PC-9 (cell line): ENCODE results near the gene TJP3. TPM values are rescaled to one million over a fixed set of nuclear protein-coding genes. Genes with fewer than 3 reads are reported as not detected.

Source experiments
- BruUV-seq: library from RNA; stranded (reverse); fragments of 400-500 nt; replicated peaks from 2 replicates; lab custom pipeline; 2021; lab: Mats Ljungman, UMichigan
- CTCF ChIA-PET: fragments of 300-600 bp; sonication (Branson Sonifier 250); formaldehyde crosslinking; loops from one replicate; lab custom pipeline; 2022; ENCODE audit warnings: antibody characterized with exemption; lab: Charles Lee
- POLR2A ChIA-PET: fragments of 300-600 bp; sonication (Branson Sonifier 250); formaldehyde crosslinking; loops from one replicate; lab custom pipeline; 2022; ENCODE audit warnings: antibody characterized with exemption; ENCODE audit not compliant: unreplicated experiment; lab: Charles Lee
- DNase-seq, 2 experiments: peaks; one replicate each; pipeline versions ENCODE4 v3.0.0 to v3.0.0-alpha.2; 2015 to 2022; ENCODE audit warnings: mixed read lengths in 1 of 2
- H2AFZ ChIP-seq: fragments of 200-600 bp; sonication (generic); 2 replicates; pipeline ENCODE4 v1.8.1; 2017; ENCODE audit warnings: antibody characterized with exemption
- H3F3A ChIP-seq: fragments of 200-600 bp; sonication (generic); 2 replicates; pipeline ENCODE4 v1.8.1; 2017; ENCODE audit warnings: antibody characterized with exemption, mild to moderate bottlenecking, low read depth; ENCODE audit not compliant: insufficient read depth
- H3K27ac ChIP-seq: fragments of 200-600 bp; sonication (generic); 2 replicates; pipeline ENCODE4 v1.6.1; 2016; ENCODE audit warnings: mixed run types
- H3K27me3 ChIP-seq: fragments of 200-600 bp; sonication (generic); 2 replicates; pipeline ENCODE4 v1.6.1; 2016; ENCODE audit warnings: low read depth, mixed run types; ENCODE audit not compliant: insufficient read depth
- H3K36me3 ChIP-seq: fragments of 200-600 bp; sonication (generic); 2 replicates; pipeline ENCODE4 v1.6.1; 2016; ENCODE audit warnings: low read depth, mixed run types
- H3K4me1 ChIP-seq: fragments of 200-600 bp; sonication (generic); replicated peaks from 2 replicates; pipeline ENCODE4 v1.6.1; 2016; ENCODE audit warnings: mixed run types; ENCODE audit not compliant: insufficient read depth
- H3K4me2 ChIP-seq: fragments of 200-600 bp; sonication (generic); 2 replicates; pipeline ENCODE4 v1.6.1; 2017; ENCODE audit warnings: mixed run types
- H3K4me3 ChIP-seq: fragments of 200-600 bp; sonication (generic); 2 replicates; pipeline ENCODE4 v1.6.1; 2016; ENCODE audit warnings: mixed run types
- H3K79me2 ChIP-seq: fragments of 200-600 bp; sonication (generic); 2 replicates; pipeline ENCODE4 v1.6.1; 2017; ENCODE audit warnings: low read depth, mixed run types
- H3K9me2 ChIP-seq: fragments of 200-600 bp; sonication (generic); 2 replicates; pipeline ENCODE4 v1.8.1; 2017; ENCODE audit warnings: mild to moderate bottlenecking; ENCODE audit not compliant: insufficient read depth
- H3K9me3 ChIP-seq: fragments of 200-600 bp; sonication (generic); 2 replicates; pipeline ENCODE4 v1.8.1; 2016; ENCODE audit warnings: low read depth; ENCODE audit not compliant: insufficient read depth
- H4K20me1 ChIP-seq: fragments of 200-600 bp; sonication (generic); 2 replicates; pipeline ENCODE4 v1.8.1; 2017; ENCODE audit not compliant: insufficient read depth
- EZH2 ChIP-seq: fragments of 200-600 bp; sonication (generic); IDR thresholded peaks from 2 replicates; pipeline ENCODE4 v1.8.0; 2017; ENCODE audit warnings: antibody characterized with exemption, low read depth
- intact Hi-C: fragments of 100-400 bp; cut with micrococcal nuclease; formaldehyde crosslinking; loops from one replicate; pipeline ENCODE4 v1.10.0; 2022; ENCODE audit not compliant: unreplicated experiment
- total RNA-seq: library from RNA; stranded (reverse); gene quantifications from 2 replicates; pipeline ENCODE4 v1.2.3, GENCODE V29; 2021
- TF ChIP-seq, protein P1 (sequence below): fragments of 200-600 bp; sonication (generic); conservative IDR thresholded peaks from 2 replicates; pipeline ENCODE4 v1.6.1; 2017; ENCODE audit warnings: mixed run types, antibody characterized with exemption, mild to moderate bottlenecking, moderate library complexity

TJP3 gene
- total RNA-seq, 1 experiment from 2014 or later = 56.8 TPM

DNA sequence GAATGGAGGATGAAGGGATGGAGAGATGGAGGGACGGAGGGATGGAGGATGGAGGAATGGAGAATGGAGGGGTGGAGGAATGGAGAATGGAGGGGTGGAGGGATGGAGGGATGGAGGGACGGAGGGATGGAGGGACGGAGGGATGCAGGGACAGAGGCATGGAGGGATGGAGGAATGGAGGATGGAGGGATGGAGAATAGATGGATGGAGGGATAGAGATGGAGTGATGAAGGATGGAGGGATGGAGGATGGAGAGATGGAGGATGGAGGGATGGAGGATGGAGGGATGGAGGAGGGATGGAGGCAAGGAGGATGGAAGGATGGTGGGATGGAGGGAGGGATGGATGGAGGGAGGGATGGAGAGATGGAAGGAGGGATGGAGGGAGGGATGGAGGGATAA is 30.0 kb upstream of the TJP3 start:
- no TSS peak for BruUV-seq
- Histone ChIP-seq H3K27me3 (no peaks in the 10 kb centered on the region), H3K9me2 (no peaks in the 10 kb centered on the region), H3K79me2 (no peaks in the 10 kb centered on the region), H3K27ac (no peak overlapping the region), H3K4me2 (no peak overlapping the region), H3K36me3 (no peaks in the 10 kb centered on the region), H2AFZ (no peak overlapping the region), H3K4me3 (no peak overlapping the region), H4K20me1 (no peaks in the 10 kb centered on the region), H3K4me1 (no peaks in the 10 kb centered on the region), H3F3A (no peaks in the 10 kb centered on the region), H3K9me3 (no peaks in the 10 kb centered on the region)
- TF ChIP-seq EZH2 = no peak
- TF ChIP-seq, protein P1, sequence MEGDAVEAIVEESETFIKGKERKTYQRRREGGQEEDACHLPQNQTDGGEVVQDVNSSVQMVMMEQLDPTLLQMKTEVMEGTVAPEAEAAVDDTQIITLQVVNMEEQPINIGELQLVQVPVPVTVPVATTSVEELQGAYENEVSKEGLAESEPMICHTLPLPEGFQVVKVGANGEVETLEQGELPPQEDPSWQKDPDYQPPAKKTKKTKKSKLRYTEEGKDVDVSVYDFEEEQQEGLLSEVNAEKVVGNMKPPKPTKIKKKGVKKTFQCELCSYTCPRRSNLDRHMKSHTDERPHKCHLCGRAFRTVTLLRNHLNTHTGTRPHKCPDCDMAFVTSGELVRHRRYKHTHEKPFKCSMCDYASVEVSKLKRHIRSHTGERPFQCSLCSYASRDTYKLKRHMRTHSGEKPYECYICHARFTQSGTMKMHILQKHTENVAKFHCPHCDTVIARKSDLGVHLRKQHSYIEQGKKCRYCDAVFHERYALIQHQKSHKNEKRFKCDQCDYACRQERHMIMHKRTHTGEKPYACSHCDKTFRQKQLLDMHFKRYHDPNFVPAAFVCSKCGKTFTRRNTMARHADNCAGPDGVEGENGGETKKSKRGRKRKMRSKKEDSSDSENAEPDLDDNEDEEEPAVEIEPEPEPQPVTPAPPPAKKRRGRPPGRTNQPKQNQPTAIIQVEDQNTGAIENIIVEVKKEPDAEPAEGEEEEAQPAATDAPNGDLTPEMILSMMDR = no peak
- ChIA-PET POLR2A (no interaction called here), CTCF (no interaction called here)
- intact Hi-C loops = no loop called here
- DNase-seq = no peak

DNA sequence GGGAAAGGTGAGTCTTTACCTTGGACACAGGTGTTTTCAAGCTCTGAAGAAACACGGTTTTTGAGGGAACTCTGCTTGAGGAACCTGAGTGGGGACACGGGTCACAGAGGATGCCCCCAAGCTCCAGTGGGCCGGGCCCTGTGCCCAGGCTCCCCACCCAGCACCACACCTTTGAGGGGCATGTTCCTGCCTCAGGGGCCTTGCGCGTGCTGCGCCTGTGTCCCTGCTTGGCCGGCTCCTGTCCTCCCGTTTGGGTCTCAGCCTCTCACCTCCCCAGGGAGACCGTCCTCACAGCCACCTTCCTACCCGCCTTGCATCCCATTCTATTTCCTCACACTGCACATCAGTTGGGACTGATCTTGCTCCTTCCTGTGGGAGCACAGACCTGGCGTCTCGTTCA is 29.0 kb upstream of the TJP3 start:
- intact Hi-C loops = no loop called here
- H3K4me1 ChIP-seq = no peaks in the 10 kb centered on the region
- H3K79me2 ChIP-seq = no peaks in the 10 kb centered on the region

DNA sequence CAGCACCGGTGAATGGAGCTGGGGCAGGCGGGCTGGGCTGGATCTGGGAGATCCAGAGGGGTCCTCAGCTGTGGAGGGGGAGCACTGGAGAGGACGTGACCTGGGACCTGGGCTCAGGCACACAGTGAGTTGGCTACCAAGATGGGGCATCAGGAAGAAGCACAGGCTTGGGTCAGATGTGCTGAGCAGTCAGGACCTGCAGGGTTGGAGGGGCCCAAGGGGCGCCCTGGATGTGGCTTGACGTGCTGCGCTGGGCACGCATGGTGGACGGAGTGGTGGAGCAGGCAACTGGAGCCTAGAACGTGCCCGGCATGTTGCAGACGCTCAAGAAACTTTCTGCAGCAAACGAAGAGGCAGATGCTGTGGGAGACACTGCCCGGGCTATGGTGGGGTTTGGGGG is 28.6 kb upstream of the TJP3 start:
- Histone ChIP-seq H3K4me3 (no peak overlapping the region), H3K9me3 (no peaks in the 10 kb centered on the region), H3K27ac (no peak overlapping the region), H3K4me2 (no peak overlapping the region), H3K9me2 (no peaks in the 10 kb centered on the region), H3F3A (no peaks in the 10 kb centered on the region), H2AFZ (no peak overlapping the region), H3K79me2 (no peaks in the 10 kb centered on the region), H4K20me1 (no peaks in the 10 kb centered on the region), H3K36me3 (no peaks in the 10 kb centered on the region), H3K27me3 (no peaks in the 10 kb centered on the region), H3K4me1 (no peaks in the 10 kb centered on the region)
- no TSS peak for BruUV-seq
- CTCF ChIA-PET = interaction anchor here (0.5 kb wide), 1 partner anchor 28 kb away, joined by 4 read pairs; no protein-coding TSS in a partner anchor
- POLR2A ChIA-PET = no interaction called here
- intact Hi-C loops = no loop called here
- TF ChIP-seq EZH2 = no peak
- TF ChIP-seq, protein P1 = no peak
- DNase-seq = no peak

More for the DNA sequence above, 29.0 kb upstream of the TJP3 start:
- H2AFZ ChIP-seq = no peak overlapping the region
- no peak overlapping the region for H3K4me2 ChIP-seq
- H3K27me3 ChIP-seq = no peaks in the 10 kb centered on the region
- H3K9me2 ChIP-seq = no peaks in the 10 kb centered on the region
- no peak for DNase-seq
- no peaks in the 10 kb centered on the region for H3K36me3 ChIP-seq
- no TSS peak for BruUV-seq
- no peaks in the 10 kb centered on the region for H3K9me3 ChIP-seq
- POLR2A ChIA-PET = no interaction called here
- no peaks in the 10 kb centered on the region for H4K20me1 ChIP-seq
- TF ChIP-seq EZH2 = no peak
- TF ChIP-seq, protein P1 = no peak
- H3F3A ChIP-seq = no peaks in the 10 kb centered on the region
- CTCF ChIA-PET = no interaction called here
- H3K27ac ChIP-seq = no peak overlapping the region
- no peak overlapping the region for H3K4me3 ChIP-seq
